OCI-LY3 (cell line): ENCODE data around the gene FGGY.

Source experiments
- CTCF ChIP-seq: fragments of 200-600, 300-600 bp; sonication (generic); IDR thresholded peaks from 2 replicates; pipeline ENCODE4 v1.5.1; 2014; ENCODE audit warnings: antibody characterized with exemption, low read length, low read depth
- EZH2phosphoT487 ChIP-seq: fragments of 200-600 bp; shearing (Covaris generic); IDR thresholded peaks from 2 replicates; pipeline ENCODE4 v1.6.1; 2018; ENCODE audit warnings: antibody characterized with exemption, mixed run types, low read depth

GRCh38 chr1:59404796-59405195 is 107.9 kb downstream of the FGGY start:
- TF ChIP-seq CTCF = no peak
- TF ChIP-seq EZH2phosphoT487 = no peak
